ENCODE results near the gene SMPX.

GRCh38 chrX:21656587-21657317 is 101.2 kb downstream of the SMPX start:
- TF ChIP-seq, protein P1, sequence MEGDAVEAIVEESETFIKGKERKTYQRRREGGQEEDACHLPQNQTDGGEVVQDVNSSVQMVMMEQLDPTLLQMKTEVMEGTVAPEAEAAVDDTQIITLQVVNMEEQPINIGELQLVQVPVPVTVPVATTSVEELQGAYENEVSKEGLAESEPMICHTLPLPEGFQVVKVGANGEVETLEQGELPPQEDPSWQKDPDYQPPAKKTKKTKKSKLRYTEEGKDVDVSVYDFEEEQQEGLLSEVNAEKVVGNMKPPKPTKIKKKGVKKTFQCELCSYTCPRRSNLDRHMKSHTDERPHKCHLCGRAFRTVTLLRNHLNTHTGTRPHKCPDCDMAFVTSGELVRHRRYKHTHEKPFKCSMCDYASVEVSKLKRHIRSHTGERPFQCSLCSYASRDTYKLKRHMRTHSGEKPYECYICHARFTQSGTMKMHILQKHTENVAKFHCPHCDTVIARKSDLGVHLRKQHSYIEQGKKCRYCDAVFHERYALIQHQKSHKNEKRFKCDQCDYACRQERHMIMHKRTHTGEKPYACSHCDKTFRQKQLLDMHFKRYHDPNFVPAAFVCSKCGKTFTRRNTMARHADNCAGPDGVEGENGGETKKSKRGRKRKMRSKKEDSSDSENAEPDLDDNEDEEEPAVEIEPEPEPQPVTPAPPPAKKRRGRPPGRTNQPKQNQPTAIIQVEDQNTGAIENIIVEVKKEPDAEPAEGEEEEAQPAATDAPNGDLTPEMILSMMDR (IDR thresholded peaks at IDR 0.05) = no peak
- no peak for TF ChIP-seq POLR2A (IDR thresholded peaks at IDR 0.05)
